Uterus (tissue), 2 donors: ENCODE measurements around the gene CYP11A1.

Experiments used
- CTCF ChIP-seq, 4 experiments: fragments of 200-600 bp in 2 of 4; fragments of 450-650 bp in 2 of 4; sonication (generic) in 2 of 4; IDR thresholded peaks; one replicate each; pipeline ENCODE4 v1.5.1; 2016 to 2019; ENCODE audit warnings: antibody characterized with exemption in 4 of 4, mild to moderate bottlenecking in 2 of 4, moderate library complexity in 1 of 4
- POLR2A ChIP-seq, 2 donors: fragments of 450-650 bp; IDR thresholded peaks; one replicate each; pipeline ENCODE4 v1.6.1; 2016; ENCODE audit warnings: antibody characterized with exemption in 2 of 2, mild to moderate bottlenecking in 1 of 2, moderate library complexity in 1 of 2

- TF ChIP-seq POLR2A (IDR thresholded peaks at IDR 0.05) (no peak), CTCF (IDR thresholded peaks at IDR 0.05) (no peak)
Observed at GRCh38 chr15:74392451-74392830, 25.0 kb upstream of the CYP11A1 start.
